ENCODE measurements around the gene C14orf132.

Gene C14orf132

DNA sequence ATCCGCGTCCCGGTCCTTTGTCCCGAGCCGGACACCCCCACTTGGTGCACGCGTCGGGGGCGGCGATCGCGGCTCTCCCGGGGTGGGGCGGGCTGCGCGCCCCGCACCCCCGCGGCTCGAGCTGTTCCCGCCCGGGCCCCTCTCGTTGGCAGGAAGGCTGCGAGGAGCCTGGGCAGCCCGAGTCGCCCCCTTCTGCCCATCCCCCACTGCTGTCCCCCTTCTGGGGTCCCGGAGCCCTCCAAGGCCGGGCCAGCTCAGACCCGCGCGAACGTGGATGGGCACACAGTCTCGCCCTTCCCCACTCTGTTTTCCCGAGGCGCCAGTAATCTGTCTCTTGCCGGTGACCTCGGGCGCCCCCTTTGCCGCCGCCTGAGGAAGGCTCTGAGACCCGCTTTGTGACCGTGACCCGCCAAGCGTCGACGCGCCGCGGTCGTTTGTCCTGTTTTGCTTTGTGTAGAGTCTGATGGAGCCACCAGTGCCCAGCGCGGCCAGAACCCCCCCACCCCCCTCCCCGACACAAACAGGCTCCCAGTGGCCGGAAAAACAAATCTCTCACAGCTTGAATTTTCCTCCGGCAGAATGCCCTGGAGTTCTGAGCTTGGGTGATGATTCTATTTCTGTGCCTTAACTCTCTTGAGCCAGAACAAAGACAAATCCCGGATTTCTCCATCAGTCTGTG lies 610 bp downstream of the C14orf132 start:
- peak; percentile 31 for DNase-seq (ENCODE audit: low read depth)

DNA sequence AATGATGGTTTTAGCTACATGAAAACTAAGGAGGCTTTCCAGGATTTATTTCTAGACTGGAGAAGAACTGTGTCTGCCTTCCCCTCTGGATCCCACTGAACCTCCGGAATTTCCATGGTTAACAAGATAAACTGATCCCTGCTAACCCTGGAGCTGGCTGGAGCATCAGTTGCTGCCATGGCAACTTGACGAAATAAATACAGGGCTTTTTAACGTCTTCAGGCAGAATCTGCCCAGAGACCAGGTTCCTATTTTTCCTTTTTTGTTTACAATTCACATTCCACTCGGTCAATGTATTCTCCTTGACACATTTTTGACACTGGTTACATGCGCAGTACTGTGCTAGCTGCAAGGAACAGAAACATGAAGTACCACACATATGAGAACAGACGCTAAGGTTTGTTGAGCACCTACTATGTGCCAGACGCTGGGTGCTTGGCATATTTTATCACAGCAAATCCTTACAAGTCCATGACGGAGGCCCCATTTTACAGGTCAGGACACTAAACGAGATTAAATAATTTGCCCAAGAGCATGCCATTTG lies 1.7 kb downstream of the C14orf132 start:
- DNase-seq (ENCODE audit: low read depth) = peak; percentile 8

DNA sequence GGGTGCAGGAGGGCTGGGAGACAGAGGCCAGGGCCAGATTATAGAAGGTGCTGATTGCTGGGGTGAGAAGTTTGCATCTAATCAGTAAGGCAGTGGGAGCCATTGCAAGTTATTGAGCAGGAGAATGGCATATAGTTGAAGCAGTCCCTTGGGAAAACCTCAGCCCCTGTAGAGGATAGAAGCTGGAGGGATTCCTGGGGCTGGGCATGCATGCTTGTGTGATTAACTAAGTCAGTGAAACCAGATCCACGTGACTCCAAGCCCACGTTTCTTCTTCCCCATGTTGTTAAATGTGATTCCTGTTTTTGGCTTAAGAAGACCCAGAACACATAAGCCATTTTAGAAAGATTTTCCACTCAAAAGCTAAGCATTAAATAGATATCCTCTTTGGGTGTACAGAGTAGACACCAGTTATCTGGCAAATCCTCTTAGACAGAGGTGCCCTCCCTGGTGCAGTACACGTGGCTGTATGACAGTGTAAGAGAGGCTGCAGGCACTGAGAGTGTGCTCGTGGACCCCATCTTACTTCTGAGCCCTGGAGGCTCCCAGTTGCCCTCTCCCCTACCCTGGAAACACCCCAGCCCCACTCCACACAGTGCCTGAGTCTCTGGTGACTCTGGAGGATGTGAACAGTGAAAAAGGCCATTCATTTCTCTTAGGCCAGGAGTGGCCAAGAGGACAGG lies 3.2 kb downstream of the C14orf132 start:
- peak; percentile 28 for DNase-seq (ENCODE audit: low read depth)

DNA sequence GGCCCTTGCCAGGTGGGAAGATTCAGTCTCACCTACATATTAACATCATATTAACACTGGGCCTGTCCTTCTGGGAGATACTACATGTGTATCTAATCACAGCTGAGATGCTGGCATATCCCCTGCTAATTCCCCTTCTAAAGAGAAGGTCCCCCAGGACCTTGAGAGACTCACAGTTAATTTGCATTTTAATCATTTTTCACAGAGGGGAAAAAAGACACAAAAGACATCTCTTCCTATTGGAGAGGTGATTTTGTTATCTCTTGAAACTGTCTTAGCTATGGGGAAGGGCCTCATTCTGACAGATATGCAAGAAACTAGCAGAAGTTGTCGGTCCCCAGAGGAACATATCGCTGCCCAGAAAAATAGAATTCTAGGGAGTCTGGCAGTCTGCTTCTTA lies 7.5 kb downstream of the C14orf132 start:
- no peak for DNase-seq (ENCODE audit: low read depth)

DNA sequence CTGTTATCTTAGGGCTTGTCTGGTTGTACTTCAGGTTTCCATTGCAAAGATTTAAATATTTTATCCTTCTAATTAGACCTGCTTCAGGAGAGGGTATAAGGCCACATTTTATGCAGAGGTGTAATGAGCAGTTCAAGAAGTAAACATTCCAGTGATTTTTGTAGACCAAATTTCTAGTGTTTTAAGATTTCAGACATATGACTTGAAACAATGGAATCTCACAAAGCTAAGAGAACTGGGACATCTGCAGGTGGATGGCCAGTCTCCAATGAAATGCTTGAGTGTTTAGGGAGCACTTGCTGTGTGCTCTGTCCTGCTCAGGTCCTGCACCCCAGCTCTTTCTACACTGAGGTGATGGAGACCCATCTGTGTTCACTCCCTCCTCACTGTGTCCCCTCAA lies 7.9 kb downstream of the C14orf132 start:
- no peak for DNase-seq (ENCODE audit: low read depth)

DNA sequence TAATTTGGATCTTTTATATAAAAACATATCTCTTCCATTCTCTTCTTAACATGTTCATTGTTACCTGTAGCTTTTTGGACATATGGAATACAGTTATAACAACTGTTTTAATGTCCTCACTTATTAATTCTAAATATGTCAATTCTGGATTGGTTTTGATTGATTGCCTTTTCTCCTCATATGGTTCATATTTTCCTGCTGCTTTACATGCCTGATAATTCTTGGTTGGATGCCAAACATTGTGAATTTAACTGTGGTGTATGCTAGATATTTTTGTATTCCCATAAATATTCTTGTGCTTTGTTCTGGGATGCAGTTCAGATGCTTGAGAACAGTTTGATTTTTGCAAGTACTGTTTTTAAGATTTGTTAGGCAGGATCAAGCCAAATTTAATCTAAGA lies 10.8 kb downstream of the C14orf132 start:
- DNase-seq (ENCODE audit: low read depth) = no peak

DNA sequence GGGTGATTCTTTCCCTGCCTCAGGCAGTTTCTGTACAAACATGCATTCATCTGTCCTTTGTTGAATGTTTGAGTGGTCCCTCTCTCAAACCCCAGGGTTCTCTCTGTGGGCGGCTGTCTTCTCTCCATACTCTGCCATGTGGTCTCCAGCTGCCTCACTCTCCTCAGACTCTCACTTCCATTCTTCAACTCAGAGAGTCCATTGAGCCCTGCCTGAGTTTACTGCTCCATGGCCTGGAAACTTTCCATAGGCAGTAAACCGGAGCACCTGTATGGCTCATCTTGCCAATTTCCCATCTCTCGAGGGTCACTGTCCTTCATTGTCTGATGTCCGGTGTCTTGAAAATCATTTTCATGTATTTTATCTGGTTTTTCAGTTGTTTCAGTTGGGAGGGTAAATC lies 11.3 kb downstream of the C14orf132 start:
- no peak for DNase-seq (ENCODE audit: low read depth)

DNA sequence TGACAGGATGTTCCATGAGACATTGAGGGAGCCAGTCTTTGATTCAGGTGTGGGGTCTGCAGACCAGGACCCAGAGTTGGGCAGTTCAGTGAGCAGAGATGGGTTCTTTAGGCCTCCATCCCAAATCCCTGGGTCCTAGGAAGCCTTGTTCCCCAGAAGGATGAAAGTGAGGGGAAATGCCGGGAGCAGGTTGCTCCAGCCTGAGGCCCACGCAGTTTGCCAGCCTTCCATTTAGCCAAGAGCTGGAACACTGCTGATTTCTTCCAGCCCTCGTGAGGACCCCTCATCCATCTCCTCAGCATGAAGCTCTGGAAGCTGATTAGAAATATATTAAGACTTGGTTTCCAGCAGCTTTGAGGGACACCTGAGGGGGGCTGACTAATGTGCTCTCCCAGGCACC lies 12.1 kb downstream of the C14orf132 start:
- no peak for DNase-seq (ENCODE audit: low read depth)

DNA sequence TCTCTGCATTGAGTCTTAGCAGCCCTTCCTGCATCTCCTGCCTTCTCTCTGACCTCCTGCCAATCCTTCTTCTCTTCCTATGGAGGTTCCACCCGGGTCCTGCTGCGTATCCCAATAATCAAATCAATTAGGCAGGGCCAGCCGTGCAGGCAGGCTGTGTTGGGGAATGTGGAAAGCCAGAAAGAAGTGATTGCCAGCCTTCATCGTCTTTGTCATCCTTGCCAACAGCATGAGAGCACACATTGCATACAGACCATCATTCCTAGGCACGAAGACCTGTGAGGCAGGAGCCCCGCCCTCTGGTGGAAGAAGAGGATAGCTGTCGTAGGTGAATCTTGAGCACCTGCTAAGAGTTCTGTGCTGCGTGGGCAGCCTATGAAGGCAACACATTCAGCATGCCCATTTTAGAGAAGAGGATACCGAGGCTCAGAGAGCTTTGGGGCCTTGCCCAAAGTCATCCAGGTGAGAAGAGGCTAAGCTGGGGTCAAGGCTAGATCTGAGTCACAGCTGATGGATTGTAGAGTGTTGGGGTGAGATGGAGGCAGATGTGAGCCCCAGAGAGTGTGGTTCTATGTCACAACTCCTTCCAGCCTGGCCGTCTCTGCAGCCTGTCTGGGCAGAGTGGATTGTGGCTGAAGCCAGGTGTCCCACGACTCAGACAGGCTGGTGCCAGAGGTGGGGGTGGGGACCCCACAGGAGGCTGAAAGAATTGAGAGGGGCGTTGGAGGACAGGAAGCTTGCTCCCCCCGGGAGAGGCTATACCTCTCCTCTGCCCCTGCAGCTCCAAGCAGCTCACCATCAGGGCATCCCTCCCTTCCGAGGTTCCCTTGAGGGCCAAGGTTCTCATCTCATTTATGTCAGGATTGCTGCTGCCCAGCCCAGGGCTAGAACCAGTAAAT lies 12.7 kb downstream of the C14orf132 start:
- peak; percentile 12 for DNase-seq (ENCODE audit: low read depth)

DNA sequence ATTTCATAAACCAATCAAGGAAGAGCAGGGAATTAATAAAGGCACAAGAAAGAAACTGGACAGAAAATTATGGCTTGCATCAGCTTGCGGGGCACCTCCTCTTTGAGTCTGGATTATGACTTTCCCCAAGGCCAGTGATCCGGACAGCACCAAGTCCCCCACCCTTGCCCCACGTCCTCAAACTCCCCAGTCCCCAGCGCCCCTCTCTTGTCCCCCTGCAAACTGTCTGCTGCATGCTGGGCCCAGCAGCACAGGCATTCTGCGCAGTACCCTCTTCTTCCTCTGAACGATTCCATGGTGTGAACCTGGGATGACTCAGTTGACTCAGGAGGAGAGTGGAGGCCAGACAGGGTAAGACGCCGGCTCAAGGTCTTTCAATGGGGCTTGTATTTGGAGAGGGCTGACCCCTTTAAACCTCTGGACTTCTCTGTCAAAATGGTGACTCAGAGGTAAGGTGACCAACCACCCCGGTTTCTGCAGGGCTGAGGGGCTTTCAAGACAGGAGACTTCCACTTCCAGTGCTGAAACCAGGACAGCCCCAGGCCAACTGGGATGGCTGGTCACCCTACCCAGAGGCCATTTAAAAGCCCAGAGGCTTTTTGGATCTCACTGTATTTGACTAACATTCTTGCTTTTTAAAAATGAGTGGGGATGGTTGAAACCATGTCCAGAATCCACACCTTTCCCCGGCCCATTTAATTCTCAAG lies 13.5 kb downstream of the C14orf132 start:
- peak; percentile 48 for DNase-seq (ENCODE audit: low read depth)

DNA sequence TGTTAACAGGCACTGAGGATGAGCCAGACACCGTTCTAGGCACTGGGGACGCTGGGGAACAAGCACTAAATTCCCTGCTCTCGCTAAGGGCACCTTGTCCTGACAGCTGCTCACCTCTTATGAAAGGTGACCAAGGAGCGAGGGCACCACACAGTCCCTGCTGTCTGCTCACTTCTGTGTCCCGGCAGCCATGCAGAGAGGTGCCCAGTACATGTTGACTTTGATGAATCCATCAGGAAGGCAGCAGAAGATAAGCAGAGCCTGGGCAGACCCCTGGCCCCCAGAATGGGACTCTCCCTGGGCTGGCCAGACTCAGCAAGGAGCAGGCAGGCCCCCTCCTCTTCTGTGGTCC lies 14.1 kb downstream of the C14orf132 start:
- no peak for DNase-seq (ENCODE audit: low read depth)

DNA sequence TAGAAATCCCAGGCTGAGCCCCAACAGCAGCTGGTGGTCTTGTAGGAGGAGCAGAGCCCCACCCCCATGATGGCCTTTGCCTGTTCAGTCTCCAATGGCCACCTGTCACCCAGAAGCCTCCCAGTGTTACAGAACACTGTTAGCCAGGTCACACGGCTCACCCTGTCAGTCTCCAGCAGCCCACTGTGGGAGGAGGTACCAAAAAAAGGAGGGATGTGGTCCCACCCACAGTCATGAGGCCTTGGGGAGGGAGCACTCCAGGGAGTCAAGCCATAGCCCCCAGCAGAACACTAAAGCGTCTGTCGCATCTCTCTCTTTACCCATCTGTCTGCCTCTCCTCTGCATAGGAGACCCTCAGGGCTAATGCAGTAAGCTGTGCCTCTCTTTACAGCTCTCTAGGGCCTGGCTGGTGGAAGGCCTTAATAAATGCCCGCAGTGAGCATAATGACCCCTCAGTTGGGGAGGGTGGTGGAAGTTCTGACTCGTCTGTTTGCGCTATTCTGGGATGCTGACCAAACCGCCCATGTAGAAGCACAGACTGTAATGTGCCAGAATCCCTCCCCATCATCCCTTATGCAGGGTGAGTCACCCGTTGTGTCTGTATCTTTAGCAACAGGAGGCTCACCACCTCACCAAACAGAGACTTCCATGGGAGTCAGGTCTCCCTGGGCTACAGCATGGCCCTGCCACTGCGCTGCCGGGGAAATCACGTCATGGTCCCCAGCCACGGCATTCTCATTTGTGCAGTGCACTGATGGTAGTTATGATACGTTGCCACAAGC lies 14.6 kb downstream of the C14orf132 start:
- DNase-seq (ENCODE audit: low read depth) = peak; percentile 82

DNA sequence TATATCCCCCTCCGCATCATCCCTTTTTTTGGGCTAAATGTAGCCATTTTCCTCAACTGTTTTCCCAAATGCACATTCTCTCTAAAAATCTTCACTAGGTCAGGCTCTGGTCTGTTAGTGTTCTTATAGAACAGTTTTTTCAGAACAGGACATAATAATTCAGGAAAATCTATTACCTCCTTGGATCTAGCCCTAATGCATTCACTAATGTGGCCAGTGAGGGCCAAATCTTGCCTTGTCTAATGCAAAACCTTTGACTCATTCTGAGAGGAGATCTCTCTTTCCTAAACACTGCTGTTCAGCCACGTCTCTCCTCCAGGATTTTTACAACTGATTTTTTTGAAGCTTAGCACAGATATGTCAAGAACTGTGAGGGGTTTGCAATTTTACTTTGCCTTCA lies 15.5 kb downstream of the C14orf132 start:
- no peak for DNase-seq (ENCODE audit: low read depth)

DNA sequence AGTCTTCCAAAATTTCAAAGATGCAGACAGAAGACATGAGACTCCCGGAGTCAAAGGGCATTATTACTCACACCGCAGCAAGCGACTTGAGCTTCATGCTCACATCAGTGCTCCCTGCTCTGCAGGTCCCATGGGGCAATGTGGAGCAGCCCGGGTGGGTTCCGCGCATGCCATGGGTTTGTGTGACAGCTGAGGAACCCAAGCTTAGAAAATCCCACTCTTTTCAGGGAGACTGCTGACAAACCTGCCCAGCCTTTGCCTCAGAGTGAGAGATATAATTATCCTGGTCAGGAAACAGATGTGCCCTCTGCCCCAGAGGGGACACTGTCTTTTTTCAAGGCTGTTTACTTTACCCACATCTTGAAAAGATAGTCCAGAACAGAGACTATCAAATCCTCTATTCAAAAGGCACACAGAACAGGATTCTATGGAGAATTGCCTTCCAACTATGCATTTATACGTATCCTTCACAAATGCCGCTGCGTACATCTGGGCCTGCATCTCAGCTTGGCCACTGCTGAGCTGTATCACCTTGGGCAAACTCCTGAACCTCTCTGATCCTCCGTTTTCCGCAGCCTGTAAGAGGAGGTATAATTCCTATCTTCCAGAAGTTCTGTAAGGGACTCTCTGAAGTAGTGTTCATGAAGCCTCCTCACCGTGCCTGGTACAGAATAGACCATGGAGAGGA lies 16.0 kb downstream of the C14orf132 start:
- DNase-seq (ENCODE audit: low read depth) = no peak

DNA sequence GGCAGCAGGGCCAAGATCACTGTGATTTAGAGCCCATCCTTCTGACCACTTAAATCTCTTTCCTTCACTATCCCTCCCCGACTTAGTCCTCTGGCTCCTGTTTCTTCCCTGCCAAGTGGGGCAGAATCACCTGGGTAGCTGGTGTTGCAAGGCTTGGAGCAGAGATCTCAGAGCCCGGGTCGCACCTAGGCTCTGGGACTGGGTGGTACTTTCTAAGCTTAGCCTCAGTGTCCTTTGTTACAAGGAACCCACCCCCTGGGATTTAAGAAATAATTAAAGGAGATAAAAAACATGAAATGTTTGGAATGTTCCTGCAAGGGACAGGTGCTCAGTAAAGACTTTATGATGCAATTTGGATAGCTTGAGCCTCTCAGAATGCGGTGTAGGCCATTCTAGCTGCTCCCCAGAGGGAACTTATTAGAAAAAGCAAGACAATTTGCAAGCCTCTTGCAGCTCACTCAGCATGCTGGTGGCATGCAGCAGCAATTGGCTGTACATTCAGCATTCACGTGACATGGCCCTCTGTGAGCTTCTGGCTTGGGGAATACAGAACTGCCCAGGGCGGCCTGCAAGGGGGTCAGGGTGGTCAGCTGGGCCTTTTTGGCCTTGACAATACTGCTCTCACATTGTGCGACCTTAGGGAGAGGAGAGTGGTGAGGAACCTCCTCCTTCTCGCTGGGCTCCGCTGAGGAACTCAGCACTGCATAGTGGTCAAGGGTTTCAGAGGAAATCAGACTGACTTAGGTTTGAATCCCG lies 16.8 kb downstream of the C14orf132 start:
- no peak for DNase-seq (ENCODE audit: low read depth)

DNA sequence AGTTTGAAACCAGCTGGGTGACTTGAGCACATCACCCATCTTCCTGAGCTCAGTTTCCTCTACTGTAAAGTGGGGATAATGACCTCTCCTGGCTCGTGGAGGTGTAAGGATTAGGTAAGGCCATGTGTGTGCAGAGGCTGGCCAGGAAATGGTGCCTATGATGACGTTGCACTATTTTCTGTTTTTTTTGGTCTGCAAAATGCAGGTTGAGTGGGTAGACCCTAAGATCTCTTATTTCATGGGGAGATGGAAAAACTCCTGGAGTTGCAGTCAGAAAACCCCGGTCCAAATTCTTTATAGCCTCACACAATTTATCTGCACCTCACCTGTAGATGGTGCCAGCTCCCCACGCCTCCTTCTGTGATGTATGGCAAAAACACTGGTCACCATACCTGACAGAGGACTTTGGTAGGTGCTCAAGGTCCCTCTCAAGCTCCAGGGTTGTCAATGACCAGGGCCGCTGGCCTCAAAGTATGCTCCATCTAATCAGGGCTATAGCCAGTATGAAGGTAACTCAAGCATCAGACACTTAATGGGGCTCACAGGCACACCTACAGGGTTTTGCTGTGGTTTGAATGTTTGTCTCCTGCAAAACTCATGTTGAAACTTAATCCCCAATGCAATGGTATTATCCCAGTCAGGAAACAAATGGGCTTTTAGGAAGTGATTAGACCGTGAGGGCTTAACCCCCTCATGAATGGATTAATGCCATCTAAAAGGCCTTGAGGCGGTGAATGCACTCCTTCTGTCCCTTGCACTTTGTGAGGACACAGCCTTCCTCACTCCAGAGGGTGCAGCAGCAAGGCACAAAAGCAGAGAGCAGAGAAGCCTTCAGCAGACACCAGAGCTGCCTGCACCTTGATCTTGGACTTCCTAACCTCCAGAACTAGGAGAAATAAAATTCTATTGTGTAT lies 17.6 kb downstream of the C14orf132 start:
- no peak for DNase-seq (ENCODE audit: low read depth)

DNA sequence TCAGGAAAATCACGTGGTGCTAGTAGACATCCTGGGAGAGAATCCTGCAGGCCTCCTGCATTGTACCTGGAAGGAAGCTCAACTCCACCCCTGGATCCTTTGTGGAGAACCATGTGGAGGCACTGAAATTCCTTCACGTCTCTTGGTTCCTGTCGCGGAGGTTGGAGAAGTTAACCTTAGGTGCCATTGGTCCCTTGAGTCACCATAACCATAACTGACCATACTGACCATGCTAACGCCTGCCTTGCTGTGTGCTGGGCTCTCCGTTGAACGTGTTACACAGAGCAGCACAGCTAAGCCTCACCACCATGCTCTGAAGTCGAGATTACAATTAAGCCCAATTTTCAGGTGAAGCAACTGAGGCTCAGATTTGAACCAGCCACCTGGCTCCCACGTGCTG lies 18.6 kb downstream of the C14orf132 start:
- no peak for DNase-seq (ENCODE audit: low read depth)

DNA sequence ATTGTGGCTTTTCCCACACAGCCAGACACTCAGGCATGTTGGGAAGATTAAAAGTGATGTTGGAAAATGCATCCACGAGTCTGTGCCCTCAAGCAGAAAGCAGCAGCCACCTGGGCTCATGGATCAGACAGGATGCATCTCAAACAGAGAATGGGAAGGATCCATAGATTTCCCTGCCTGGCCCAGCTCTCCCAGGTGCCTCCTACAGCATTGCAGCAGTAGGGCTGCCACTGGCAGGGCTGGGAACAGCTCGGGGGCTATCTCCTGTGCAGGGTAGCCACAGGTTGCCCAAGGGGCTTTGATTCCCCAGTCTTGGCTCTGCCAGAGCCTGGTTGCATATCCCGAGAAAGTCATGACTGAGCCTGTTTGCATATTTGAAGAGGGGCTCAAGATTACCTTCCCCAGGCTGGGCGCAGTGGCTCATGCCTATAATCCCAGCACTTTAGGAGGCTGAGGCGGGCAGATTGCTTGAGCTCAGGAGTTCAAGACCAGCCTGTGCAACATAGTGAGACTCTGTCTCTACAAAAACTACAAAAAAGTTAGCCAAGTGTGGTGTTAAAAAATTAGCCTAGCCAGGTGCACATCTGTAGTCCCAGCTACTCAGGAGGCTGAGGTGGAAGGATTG lies 19.5 kb downstream of the C14orf132 start:
- DNase-seq (ENCODE audit: low read depth) = no peak

All from ELR (cell line).